Stromal cell of bone marrow (primary cell): ENCODE measurements around the gene CEACAM16.

Source experiments
- DNase-seq: peaks from one replicate; pipeline ENCODE4 v3.0.0-alpha.2; 2012; ENCODE audit warnings: low read depth

The CEACAM16 gene

DNA sequence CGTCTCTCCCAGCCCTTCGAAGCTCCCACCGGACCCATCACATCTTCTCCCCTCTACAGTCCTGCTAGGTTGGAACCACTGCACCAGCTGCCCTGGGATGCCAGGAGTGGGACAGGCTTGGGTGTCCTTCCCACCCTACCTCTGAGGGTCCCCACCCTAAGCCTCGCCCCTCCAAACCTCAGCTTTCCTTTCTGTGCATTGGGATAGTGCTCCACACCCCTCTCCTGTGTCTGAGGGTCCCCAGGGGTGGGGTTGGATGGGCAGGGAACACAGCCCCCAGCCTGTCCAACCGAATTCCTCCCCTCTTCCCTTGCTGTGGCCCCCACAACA lies 47.6 kb downstream of the CEACAM16 start:
- no peak for DNase-seq

DNA sequence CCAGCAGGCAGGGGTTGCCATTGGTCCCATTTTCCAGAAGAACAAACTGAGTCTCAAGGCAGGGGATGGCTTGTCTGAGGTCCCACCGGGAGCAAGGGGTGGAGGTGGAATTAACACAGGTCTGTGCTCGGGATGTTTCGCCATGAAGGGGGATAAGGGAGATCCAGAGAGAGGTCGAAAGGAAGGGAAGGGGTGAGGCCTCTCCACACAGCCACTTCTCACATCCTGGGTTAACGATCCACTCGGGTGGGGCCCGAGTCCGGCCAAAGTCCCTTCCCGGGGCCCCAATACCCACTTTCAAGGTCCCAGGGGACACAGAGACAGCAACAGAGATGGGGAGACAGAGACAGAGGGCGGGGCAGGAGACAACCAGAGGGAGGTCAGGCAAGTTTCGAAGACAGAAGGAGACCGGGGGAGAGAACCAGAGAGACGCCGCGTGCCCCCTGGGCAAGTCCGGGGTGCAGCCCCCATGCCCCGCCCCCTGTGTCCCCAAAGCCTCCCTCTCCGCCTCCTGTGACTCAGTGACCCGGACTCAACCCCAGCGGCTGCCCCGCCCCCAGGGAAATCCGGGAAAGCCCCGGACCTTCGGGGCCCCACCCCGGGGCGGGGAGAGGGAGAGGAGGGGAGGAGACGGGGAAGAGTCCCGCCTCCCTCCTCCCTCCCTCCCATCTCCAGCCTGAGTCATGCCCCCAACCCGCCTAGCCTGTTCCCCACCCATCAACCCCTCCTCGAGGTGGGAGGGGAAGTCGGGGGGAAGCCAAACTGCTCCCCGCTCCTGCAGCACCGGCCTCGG lies 48.2 kb downstream of the CEACAM16 start:
- peak; percentile 96 for DNase-seq

DNA sequence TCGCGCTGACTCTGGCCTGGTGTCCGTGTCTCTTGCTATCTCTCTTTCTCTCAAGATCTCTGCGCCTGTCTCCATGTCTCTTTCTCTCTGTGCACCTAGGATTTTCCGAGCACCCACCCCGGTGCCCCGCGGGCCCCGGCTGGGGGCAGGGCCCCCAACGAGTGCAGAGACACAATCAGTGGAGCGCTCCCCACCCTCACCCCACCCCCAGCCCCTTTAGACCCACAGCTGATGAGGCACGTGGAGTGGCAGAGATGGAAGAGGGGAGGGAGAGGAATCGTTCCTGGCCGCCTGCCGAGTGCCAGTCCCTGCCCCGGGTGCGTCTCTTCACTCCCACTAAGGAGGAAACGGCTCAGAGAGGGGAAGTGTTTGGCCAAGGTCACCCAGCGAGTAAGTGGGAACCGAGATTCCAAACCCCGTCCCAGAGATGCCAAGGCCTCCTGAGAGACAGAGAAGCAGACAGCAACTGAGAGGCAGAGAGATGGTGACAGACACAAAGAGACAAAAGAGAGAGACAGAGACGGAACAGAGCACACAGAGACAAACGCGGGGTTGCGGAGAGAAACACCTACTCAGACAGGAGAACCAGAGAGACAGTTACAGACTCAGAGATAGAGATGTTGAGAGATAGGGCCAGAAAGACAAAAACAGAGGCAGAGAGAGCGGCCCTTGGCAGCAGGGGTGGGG lies 48.9 kb downstream of the CEACAM16 start:
- DNase-seq: no peak

DNA sequence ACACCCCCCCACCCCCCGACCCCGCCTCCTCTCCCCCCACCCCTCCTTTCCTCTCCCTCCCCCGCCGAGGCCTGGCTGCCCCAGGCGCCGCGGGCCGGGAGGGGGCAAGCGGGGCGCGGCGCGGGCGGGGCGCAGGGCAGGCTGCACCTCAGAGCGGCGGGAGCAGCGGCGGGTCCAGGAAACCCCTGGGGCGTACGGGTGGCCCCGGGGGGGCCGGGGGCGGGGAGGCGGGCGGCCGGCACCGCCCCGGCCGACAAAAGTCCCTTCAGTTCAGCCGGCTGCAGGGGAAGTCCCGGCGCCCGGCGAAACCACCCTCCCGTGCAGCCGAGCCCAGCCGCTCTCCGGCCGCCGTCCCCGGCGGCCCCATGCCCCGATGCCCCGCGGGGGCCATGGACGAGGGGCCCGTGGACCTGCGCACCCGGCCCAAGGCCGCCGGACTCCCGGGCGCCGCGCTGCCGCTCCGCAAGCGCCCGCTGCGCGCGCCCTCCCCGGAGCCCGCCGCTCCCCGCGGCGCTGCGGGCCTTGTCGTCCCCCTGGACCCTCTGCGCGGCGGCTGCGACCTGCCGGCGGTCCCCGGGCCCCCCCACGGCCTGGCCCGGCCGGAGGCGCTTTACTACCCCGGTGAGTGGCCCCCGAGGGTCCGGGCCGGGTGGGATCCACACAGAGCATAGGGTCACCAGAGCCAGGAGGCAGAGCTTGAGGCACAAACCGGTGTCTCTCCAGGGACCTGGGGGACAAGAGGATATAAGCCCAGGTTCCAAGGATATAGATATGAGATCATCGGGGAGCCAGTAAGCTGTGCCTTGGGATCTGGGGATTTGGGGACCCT lies 49.7 kb downstream of the CEACAM16 start, which contains the start of gene BCL3:
TSS of gene BCL3 (plus strand) at position 283 of the 829 bp plus-strand sequence. CDS start at position 366, 83 bp downstream.
- peak; percentile 58 for DNase-seq

DNA sequence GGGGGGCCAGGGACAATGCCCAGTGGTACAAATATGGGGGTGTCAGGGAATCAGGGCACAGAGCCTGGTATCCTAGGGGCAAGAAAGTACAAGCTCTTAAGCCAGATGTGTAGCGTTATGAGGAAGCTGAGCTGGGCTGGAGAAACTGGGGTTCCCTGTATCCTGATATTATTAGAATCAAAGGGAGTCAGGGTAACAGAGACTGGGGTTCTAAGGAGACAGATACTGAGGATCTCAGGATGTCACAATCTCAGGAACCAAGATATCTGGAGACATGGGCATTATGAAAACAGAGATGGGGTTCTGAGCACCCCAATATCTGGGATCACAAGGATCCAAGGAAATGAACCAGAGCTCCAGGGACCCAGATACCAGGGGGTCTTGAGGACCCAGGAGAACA lies 50.3 kb downstream of the CEACAM16 start:
- no peak for DNase-seq

DNA sequence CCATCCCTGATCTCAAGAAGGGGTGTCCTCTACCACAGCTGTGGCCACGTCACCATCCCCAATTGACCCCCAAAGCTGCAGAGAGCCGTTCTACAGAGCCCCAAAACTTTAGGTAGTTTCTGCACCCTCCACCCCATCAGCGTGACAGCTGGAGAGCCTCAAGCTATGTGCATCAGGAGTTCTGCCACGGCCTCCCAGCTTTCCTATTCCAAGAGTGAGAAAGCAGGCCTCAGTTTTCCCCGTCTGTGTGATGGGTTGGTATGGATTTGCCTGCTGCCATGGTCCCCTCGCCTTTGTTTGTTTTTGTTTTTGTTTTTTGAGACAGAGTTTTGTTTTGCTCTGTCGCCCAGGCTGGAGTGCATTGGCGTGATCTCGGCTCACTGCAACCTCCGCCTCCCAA lies 51.0 kb downstream of the CEACAM16 start:
- no peak for DNase-seq

DNA sequence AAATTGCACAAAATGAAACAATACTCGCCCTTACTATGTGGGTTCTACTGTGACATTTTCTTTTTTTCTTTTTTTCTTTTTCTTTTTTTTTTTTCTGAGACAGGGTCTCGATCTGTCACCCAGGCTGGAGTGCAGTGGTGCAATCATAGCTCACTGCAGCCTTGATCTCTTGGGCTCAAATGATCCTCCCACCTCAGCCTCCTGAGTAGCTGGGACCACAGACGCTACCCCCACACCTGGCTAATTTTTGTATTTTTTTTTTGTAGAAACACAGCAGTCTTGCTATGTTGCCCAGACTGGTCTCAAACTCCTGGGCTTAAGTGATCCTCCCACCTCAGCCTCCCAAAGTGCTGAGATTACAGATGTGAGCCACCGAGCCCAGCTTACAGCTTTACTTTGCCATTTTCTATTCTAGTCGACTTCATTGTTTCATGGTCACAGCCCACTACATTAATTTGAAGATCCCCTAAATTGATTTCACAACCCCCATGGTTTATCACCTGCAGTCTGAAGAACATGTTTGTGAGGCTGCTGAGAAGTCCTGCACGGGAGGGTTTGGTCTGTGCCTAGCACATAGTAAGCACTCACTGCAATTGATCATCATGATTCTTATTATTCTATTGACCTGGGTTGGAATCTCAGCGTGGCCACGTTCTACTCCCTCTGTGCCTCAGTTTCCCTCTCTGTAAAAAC lies 53.3 kb downstream of the CEACAM16 start:
- DNase-seq: no peak

DNA sequence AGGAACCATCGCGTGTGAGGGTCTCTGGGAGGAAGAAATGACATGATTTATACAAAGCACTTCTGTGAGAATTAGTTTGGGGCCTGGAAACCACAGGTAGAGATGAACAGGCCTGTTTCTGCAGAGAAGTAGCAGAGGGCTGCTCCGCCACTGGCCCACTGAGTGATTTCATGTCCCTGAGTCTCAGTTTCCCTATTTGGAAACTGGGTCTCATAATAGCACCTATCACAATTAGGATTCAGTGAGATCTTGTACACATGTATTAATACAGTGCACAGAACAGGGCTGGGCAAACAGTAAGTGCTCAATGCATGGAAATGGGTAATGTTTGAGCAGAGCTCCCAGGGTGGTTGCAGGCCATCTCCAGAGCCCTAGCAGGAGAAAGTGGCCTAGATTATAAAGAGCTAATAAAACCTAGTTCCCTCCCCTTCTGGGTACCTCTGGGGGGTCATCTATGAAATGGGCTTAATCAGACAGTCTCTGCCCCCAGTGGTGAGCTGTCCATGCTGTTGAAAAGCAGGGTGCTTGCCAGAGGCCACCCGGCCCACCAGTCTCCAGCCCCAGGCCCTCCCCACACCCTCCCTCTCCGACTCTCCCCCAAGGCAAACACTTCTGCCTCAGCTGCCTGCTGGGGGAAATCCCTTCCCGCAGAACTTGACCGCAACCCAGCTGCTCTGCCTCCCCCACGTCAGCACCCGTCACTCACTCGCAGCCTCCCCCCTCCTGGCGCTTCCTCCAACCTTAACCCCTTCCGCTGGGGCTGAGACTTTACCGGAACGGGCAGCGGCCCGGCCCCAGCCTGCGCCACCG lies 54.1 kb downstream of the CEACAM16 start:
- DNase-seq: peak; percentile 92

DNA sequence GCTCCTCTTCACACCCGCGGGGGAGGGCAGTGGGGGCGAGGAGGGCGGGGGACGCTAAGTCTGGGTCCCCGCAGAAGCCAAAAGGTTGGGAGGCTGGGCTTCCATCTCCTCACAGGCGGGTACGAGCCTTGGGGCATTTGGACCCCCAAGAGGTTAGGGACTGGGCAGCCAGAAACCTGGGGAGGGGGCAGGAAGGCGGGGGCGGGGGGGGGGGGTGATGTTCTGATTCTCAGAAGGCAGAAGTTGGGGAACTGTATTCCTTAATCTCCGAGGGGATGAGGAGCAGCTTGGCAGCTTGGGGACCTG lies 54.6 kb downstream of the CEACAM16 start:
- DNase-seq: no peak

DNA sequence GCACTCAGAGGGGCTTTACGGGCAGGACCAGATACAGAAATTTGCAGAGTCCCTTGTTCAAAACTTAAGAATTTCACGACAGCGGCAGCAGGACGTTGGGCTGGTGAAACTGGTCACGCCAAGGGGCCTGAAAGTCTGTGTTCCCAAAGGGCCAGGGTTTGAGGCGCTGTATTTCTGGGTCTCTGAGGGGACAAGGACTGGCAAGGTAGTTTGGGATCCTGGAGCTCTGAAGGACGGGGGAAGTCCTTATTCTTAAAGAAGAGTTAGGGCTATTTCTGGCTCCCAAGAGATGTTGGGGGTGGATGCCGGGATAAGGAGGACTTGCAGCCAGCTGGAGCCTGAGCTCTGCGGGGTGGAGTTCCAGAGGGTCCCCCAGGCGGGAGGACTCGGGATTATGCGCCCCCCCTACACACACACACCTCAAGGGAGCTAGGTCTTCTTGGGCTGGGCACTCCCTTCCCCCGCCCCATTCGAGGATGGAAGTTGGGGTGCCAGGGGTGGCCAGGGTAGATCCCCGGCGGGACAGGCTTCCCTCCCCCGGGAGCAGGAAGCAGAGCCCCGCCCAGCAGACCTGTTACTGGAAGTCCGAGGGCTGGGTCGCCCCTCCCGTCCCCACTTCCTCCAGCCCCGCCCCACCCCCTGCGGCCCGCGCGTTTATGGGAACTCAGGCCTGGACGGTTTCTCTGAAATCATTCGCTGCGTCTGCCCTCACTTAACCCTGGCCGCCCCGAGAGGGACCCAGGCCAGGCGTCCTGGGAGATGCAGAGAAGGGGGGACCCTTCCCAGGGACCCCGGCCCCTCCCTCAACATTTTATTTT lies 55.2 kb downstream of the CEACAM16 start:
- DNase-seq: peak; percentile 69

DNA sequence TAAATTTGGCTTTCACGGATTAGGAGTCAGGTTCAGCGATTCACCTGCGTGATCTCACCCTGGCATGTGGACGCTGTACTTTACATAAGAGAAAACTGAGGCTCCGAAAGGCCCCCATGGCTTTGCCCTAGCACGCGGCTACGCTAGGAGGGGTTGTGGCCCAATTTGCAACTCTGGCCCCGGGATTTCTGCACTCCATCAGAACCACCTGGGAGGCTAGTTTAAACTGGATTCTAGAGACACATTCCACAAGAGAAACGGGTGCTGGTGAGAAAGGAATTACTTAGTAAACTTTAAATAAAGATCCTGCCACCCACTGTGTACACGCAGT lies 55.8 kb downstream of the CEACAM16 start:
- no peak for DNase-seq

DNA sequence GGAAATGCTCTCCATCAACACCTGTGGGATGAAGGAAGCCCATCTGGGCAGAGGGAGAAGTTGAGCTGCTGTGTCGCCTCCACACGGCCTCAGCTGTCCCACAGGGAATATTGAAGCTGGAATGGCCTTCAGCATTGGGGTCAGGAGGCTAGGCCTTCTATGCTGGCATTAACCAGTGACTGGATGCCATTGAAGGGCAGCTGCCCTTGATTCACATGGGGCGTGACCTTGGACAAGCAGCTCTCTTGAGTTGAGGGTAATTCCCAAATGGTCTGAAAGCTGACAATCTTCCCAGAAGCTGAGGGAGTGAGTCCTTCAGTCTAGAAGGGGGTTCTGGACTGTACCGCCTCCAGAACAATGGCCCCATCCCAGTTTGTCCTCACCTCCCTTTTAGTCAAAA lies 56.3 kb downstream of the CEACAM16 start:
- no peak for DNase-seq

DNA sequence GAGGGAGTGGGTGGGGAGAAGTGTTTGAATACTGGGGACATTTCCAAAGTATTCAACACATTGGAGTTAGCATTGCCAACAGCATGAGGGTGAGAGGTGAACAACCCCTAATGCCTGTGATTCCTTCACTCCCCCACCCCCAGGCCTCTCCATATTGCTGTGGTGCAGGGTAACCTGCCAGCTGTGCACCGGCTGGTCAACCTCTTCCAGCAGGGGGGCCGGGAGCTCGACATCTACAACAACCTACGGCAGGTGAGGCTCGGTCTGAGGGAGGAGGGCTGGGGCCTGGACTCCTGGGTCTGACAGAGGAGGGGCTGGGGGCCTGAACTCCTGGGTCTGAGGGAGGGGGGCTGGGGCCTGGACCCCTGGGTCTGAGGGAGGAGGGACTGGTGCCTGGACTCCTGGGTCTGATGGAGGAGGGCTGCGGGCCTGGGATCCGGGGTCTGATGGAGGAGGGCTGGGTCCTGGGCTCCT lies 57.2 kb downstream of the CEACAM16 start:
- no peak for DNase-seq

DNA sequence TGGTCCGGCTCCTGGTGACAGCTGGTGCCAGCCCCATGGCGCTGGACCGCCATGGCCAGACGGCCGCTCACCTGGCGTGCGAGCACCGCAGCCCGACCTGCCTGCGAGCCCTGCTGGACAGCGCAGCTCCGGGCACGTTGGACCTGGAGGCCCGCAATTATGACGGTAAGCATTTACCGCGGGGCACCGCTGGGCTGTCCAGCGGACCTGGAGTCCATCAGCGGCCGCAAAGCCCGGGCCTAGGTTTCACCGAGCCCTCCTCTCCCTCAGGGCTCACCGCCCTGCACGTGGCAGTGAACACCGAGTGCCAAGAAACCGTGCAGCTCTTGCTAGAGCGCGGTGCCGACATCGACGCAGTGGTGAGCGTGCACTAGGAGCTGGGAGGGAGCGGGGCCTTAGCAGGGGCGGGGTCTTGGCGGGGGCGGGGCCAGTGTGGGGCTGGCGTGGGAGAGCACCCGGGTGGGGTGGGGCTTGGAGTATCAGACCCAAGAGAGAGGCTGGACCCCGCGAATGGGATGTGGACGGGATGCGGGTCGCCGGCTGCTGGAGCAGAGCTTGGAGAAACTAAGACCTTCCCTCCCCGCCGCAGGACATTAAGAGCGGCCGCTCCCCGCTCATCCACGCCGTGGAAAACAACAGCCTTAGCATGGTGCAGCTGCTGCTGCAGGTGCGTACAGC lies 58.2 kb downstream of the CEACAM16 start:
- DNase-seq: no peak

DNA sequence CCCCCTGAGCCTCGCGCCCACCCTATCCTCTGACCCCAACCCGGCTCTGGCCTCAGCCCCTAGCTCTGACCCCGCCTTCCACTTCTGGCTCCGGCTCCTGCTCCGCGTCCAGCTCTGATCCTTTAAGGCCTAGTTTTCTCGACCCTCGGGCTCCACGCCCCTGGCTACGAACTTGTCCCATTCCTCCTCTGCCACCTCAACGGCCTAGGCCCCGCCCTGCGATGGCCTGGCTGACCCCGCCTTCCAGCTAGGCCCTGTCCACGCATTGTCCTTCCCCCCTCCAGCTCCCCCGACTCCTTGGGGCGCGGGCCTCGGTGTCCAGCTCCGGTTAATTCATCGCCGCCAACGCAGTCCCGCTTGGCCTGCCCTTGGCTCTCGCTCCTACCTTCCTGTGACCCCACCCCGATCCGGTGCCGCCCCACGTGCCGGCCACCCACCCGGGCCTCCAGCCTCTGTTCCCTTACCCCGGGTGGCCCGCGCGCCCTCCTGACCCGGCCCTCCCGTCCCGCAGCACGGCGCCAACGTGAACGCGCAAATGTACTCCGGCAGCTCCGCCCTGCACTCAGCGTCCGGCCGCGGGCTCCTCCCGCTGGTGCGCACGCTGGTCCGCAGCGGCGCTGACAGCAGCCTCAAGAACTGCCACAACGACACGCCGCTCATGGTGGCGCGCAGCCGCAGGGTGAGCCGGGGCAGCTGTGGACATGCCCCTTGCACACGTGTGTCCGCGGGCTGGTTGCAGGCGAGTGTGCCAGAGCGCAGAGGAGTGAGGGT lies 59.0 kb downstream of the CEACAM16 start:
- DNase-seq: no peak

DNA sequence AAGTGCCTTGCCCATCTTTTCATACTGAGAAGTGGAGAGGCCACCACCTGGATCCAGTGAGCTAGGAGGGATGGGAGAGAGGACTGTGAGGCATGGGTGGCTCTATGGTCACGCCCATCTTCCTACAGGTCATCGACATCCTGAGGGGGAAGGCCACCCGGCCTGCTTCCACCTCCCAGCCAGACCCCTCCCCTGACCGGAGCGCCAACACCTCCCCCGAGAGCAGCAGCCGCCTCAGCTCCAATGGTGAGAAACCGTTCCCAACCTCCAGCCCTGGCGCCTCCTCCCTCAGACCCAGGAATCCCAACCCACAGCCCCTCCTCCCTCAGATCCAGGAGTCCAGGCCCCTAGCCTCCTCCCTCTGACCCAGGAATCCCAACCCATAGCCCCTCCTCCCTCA lies 59.6 kb downstream of the CEACAM16 start:
- no peak for DNase-seq

DNA sequence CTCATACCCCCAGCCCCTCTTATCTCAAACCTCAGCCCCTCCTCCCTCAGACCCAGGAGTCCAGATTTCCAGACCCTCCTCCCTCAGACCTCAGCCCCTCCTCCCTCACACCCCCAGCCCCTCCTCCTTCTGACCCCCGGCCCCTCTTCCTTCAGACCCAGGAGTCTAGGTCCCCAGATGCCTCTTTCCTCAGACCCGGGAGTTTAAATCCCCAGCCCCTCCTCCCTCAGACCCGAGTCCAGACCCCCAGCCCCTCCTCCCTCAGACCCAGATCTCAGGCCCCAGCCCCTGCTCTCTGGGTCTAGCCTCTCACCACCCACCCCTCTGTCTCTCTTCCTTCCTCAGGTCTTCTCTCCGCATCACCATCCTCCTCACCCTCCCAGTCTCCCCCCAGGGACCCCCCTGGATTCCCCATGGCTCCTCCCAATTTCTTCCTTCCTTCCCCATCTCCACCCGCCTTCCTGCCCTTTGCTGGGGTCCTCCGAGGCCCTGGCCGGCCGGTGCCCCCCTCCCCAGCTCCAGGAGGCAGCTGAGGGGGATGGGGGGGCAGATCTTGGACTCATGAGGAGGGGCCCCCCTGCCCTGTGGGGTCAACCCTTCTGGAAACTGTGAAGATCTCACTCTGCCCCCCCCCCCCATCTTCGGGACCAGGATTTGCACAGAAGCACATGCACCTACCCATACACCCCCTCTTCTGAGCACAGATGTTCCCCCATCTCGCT lies 60.3 kb downstream of the CEACAM16 start:
- DNase-seq: no peak
